A549 (cell line): ENCODE measurements around the gene ANKS1B.

ENCODE experiments used
- CEBPB ChIP-seq, 2 experiments: fragments of >200 bp in 1 of 2; sonication (Bioruptor Twin) in 1 of 2; formaldehyde crosslinking in 1 of 2; IDR thresholded peaks; 2 replicates each; pipeline ENCODE4 v1.6.1; 2012 to 2016
- HMGXB4 ChIP-seq: fragments of 250-450 bp; sonication (Bioruptor Pico); IDR thresholded peaks from 2 replicates; pipeline ENCODE4 v1.5.0; 2021; ENCODE audit warnings: mild to moderate bottlenecking, moderate library complexity, borderline replicate concordance
- KDM1A ChIP-seq: fragments of 200-600 bp; sonication (generic); IDR thresholded peaks from 2 replicates; pipeline ENCODE4 v1.6.1; 2016; ENCODE audit warnings: low read depth, mild to moderate bottlenecking
- KDM5A ChIP-seq: fragments of 200-600 bp; sonication (generic); IDR thresholded peaks from 2 replicates; pipeline ENCODE4 v1.6.1; 2016; ENCODE audit warnings: antibody characterized with exemption, mild to moderate bottlenecking
- MAFK ChIP-seq: fragments of 450-650 bp; IDR thresholded peaks from 2 replicates; pipeline ENCODE4 v1.6.1; 2014; ENCODE audit not compliant: partially characterized antibody
- POLR2A ChIP-seq: IDR thresholded peaks from 2 replicates; pipeline ENCODE4 v1.6.1; 2012; ENCODE audit warnings: mild to moderate bottlenecking, low read length
- ZSCAN20 ChIP-seq: fragments of 250-450 bp; sonication (Bioruptor Pico); IDR thresholded peaks from 2 replicates; pipeline ENCODE4 v1.8.0; 2022; ENCODE audit warnings: mild to moderate bottlenecking, moderate library complexity
- TF ChIP-seq, protein P1 (sequence below): fragments of >200 bp; sonication (Bioruptor Twin); formaldehyde crosslinking; IDR thresholded peaks from 3 replicates; pipeline ENCODE4 v1.5.1; 2016
- TF ChIP-seq, protein P2 (sequence below): IDR thresholded peaks from 2 replicates; pipeline ENCODE4 v1.6.1; 2012

DNA sequence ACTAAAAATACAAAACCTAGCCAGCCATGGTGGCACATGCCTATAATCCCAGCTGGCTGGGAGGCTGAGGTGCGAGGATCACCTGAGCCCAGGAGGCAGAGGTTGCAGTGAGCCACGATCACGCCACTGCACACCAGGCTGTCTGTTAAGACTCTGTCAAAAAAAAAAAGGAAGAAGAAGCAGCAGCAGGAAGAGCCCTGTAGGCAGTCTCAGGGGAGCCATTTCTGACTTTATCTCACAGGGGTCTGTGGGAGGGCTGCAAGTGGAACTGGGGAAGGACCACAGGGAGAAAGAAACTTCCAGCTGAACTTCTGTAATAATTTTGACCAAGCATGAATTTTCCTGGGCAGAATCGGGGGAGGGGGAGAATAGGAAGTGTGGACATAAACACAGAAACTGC lies 304.5 kb downstream of the ANKS1B start:
- TF ChIP-seq, protein P1, sequence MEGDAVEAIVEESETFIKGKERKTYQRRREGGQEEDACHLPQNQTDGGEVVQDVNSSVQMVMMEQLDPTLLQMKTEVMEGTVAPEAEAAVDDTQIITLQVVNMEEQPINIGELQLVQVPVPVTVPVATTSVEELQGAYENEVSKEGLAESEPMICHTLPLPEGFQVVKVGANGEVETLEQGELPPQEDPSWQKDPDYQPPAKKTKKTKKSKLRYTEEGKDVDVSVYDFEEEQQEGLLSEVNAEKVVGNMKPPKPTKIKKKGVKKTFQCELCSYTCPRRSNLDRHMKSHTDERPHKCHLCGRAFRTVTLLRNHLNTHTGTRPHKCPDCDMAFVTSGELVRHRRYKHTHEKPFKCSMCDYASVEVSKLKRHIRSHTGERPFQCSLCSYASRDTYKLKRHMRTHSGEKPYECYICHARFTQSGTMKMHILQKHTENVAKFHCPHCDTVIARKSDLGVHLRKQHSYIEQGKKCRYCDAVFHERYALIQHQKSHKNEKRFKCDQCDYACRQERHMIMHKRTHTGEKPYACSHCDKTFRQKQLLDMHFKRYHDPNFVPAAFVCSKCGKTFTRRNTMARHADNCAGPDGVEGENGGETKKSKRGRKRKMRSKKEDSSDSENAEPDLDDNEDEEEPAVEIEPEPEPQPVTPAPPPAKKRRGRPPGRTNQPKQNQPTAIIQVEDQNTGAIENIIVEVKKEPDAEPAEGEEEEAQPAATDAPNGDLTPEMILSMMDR, result no peak
- TF ChIP-seq MAFK (no peak), POLR2A (no peak), ZSCAN20 (CRISPR knock-in tag) (no peak), CEBPB (IDR thresholded peaks at IDR 0.05) (no peak), HMGXB4 (CRISPR knock-in tag) (no peak), KDM1A (no peak), KDM5A (no peak)
- TF ChIP-seq, protein P2, sequence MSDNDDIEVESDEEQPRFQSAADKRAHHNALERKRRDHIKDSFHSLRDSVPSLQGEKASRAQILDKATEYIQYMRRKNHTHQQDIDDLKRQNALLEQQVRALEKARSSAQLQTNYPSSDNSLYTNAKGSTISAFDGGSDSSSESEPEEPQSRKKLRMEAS, result no peak
